Ovary (tissue), 9 donors: ENCODE results near the gene CACNA1H. TPM values are rescaled to one million over a fixed set of nuclear protein-coding genes. Genes with fewer than 3 reads are reported as not detected.
"Not testable (repeated sequence)": the region's sequence is repeated elsewhere in the genome, so short reads cannot be mapped to it uniquely, and the experiment has no call there.

ENCODE experiments used
- DNase-seq, 5 donors: peaks; one replicate each; pipeline ENCODE4 v3.0.0-alpha.2; 2019 to 2020
- H3K27ac ChIP-seq, 2 donors: fragments of 200-600 bp; one replicate each; pipeline versions ENCODE4 v1.5.1 to v1.8.0; 2019 to 2022
- H3K27me3 ChIP-seq: fragments of 200-600 bp; one replicate; pipeline ENCODE4 v1.8.0; 2022
- H3K36me3 ChIP-seq: fragments of 200-600 bp; sonication (generic); one replicate; pipeline ENCODE4 v1.5.1; 2019
- H3K4me1 ChIP-seq: one replicate; pipeline ENCODE4 v1.8.1; 2013; ENCODE audit warnings: mild to moderate bottlenecking, moderate library complexity; ENCODE audit not compliant: insufficient read depth
- H3K4me3 ChIP-seq: fragments of 200-600 bp; sonication (generic); one replicate; pipeline ENCODE4 v1.5.1; 2017
- H3K9me3 ChIP-seq, 2 donors: fragments of 200-600 bp in 1 of 2; sonication (generic) in 1 of 2; one replicate each; pipeline versions ENCODE4 v1.5.1 to v1.8.1; 2013 to 2019; ENCODE audit warnings: mild to moderate bottlenecking in 1 of 2, moderate library complexity in 1 of 2
- CTCF ChIP-seq, 3 donors: fragments of 450-650 bp in 2 of 3; fragments of 200-600 bp in 1 of 3; IDR thresholded peaks; one replicate each; pipeline versions ENCODE4 v1.5.1 to v1.8.0; 2016 to 2022; ENCODE audit warnings: antibody characterized with exemption in 3 of 3, mild to moderate bottlenecking in 1 of 3
- EP300 ChIP-seq: sonication (generic); formaldehyde crosslinking; IDR thresholded peaks from one replicate; pipeline ENCODE4 v1.6.1; 2017; ENCODE audit warnings: antibody characterized with exemption
- POLR2A ChIP-seq: fragments of 450-650 bp; IDR thresholded peaks from one replicate; pipeline ENCODE4 v1.6.1; 2017; ENCODE audit warnings: antibody characterized with exemption, mild to moderate bottlenecking, moderate library complexity
- WGBS, 3 donors: extraction: QIAGEN DNeasy Blood & Tissue Kit in 1 of 3; methylation state at CpG; one replicate each; pipeline versions ENCODE4 v1.1.5 to v1.1.7; 2013 to 2017; 5-methylcytosine and 5-hydroxymethylcytosine counted together
- intact Hi-C, 4 donors: fragments of 100-400 bp; cut with DNase I; formaldehyde crosslinking; loops; one replicate each; pipeline versions ENCODE4 v1.11.0 to v1.15.1; 2022 to 2023
- polyA plus RNA-seq, 2 donors: library from polyadenylated mRNA; stranded (reverse); fragments of 200-250 nt in 1 of 2; fragments of 350-450 nt in 1 of 2; fragmentation: Illumina TruSeq in 1 of 2; extraction: RNeasy Lipid Tissue Mini Kit (QIAGEN cat#74804) in 1 of 2; gene quantifications; one replicate each; pipeline ENCODE4 v1.2.3, GENCODE V29; 2013 to 2014
- total RNA-seq, 7 donors: library from RNA; depleted of rRNA in 2 of 7; stranded (reverse); fragments of >200 nt in 2 of 7; fragmentation: NEBNext Ultra II Directional in 3 of 7; extraction: Animal tissue kit (Norgen Biotek cat#: 25700) in 3 of 7; gene quantifications; one replicate each; pipeline versions ENCODE4 v1.1.0 to v1.2.4, GENCODE V29; 2016 to 2023
- donor health status: DM: no; HTN: no; CAD: no; lungs with moderate emphysema.
- donor health status: DM: no; HTN: no; CAD: no.
- donor health status: Bipolar disorder and iron deficiency.
- donor health status: DM: yes; HTN: yes; CAD: no.
- donor health status: DM: no; HTN: no; CAD: no.
- donor health status: DM: yes; HTN: yes; CAD: no.

The CACNA1H gene
- total and polyA plus RNA-seq, 9 donors: 7.3 to 217 (median 106) TPM

GRCh38 chr16:1256296-1256873 lies 103.5 kb downstream of the CACNA1H start:
- H3K27me3 ChIP-seq, H3K4me3 ChIP-seq, DNase-seq, H3K27ac ChIP-seq, H3K4me1 ChIP-seq, H3K36me3 ChIP-seq, intact Hi-C loops, H3K9me3 ChIP-seq: not testable (repeated sequence)
- 69 to 77% (median 76%) methylated on average over 15 to 23 of the region's 23 CpGs for WGBS, 3 donors

- 73 to 77% (median 76%) methylated on average over 22 of the region's 22 CpGs for WGBS, 3 donors
- intact Hi-C loops: no loop called here
- Histone ChIP-seq H3K9me3 (no peaks in the 10 kb centered on the region), H3K36me3 (no peaks in the 10 kb centered on the region), H3K4me1 (no peaks in the 10 kb centered on the region), H3K4me3 (no peak overlapping the region), H3K27me3 (no peaks in the 10 kb centered on the region), H3K27ac (no peak overlapping the region)
- no peak for DNase-seq
- no peak for TF ChIP-seq CTCF (IDR thresholded peaks at IDR 0.05)
- TF ChIP-seq POLR2A: no peak
- no peak for TF ChIP-seq EP300
These were observed 104.0 kb downstream of the CACNA1H start for GRCh38 chr16:1256874-1257322.

GRCh38 chr16:1257561-1258224 lies 104.8 kb downstream of the CACNA1H start:
- H3K36me3 ChIP-seq: no peaks in the 10 kb centered on the region
- no peaks in the 10 kb centered on the region for H3K9me3 ChIP-seq
- 80 to 83% (median 82%) methylated on average over 34 of the region's 34 CpGs for WGBS, 3 donors
- H3K27ac ChIP-seq: no peak overlapping the region
- intact Hi-C loops: no loop called here
- DNase-seq: no peak
- H3K27me3 ChIP-seq: no peaks in the 10 kb centered on the region
- no peaks in the 10 kb centered on the region for H3K4me1 ChIP-seq
- H3K4me3 ChIP-seq: no peak overlapping the region
- no peak for TF ChIP-seq CTCF (IDR thresholded peaks at IDR 0.05)
- TF ChIP-seq EP300: no peak
- no peak for TF ChIP-seq POLR2A

GRCh38 chr16:1258225-1258600 lies 105.3 kb downstream of the CACNA1H start:
- Histone ChIP-seq H3K9me3 (no peaks in the 10 kb centered on the region), H3K27ac (no peak overlapping the region), H3K27me3 (no peaks in the 10 kb centered on the region), H3K4me3 (no peak overlapping the region), H3K36me3 (no peaks in the 10 kb centered on the region), H3K4me1 (no peaks in the 10 kb centered on the region)
- intact Hi-C loops: no loop called here
- 66 to 73% (median 72%) methylated on average over 12 of the region's 12 CpGs for WGBS, 3 donors
- no peak for DNase-seq
- no peak for TF ChIP-seq EP300

- WGBS, 3 donors: 1 to 4% (median 3%) methylated on average over 33 to 42 of the region's 42 CpGs
- intact Hi-C loops: no loop called here
- TF ChIP-seq EP300 (no peak), CTCF (IDR thresholded peaks at IDR 0.05) (no peak), POLR2A (no peak)
- no peak overlapping the region for H3K4me3 ChIP-seq
- H3K27ac ChIP-seq: no peak overlapping the region
- no peaks in the 10 kb centered on the region for H3K9me3 ChIP-seq
- H3K27me3 ChIP-seq: no peaks in the 10 kb centered on the region
- no peaks in the 10 kb centered on the region for H3K4me1 ChIP-seq
- no peaks in the 10 kb centered on the region for H3K36me3 ChIP-seq
- DNase-seq: no peak
These were observed 106.2 kb downstream of the CACNA1H start for GRCh38 chr16:1258906-1259759.
